Smooth muscle cell (in vitro differentiated cells): ENCODE results near the gene PTPRD. TPM values are rescaled to one million over a fixed set of nuclear protein-coding genes. Genes with fewer than 3 reads are reported as not detected.

Experiments used
- DNase-seq: peaks from one replicate; lab custom pipeline; 2025; ENCODE audit not compliant: unreplicated experiment; lab: John Stamatoyannopoulos, UW
- H2AFZ ChIP-seq: fragments of 200-600 bp; sonication (generic); 2 replicates; pipeline ENCODE4 v1.6.0; 2016; ENCODE audit warnings: antibody characterized with exemption, low read depth, mild to moderate bottlenecking
- H3F3A ChIP-seq: fragments of 200-600 bp; sonication (generic); 2 replicates; pipeline ENCODE4 v1.6.0; 2017; ENCODE audit warnings: antibody characterized with exemption, low read depth
- H3K27ac ChIP-seq: fragments of 200-600 bp; sonication (generic); 2 replicates; pipeline ENCODE4 v1.5.1; 2016; ENCODE audit warnings: low read depth, mild to moderate bottlenecking
- H3K27me3 ChIP-seq: fragments of 200-600 bp; sonication (generic); 2 replicates; pipeline ENCODE4 v1.6.1; 2016; ENCODE audit warnings: low read depth, mild to moderate bottlenecking
- H3K36me3 ChIP-seq: fragments of 200-600 bp; sonication (generic); 2 replicates; pipeline ENCODE4 v1.5.1; 2016; ENCODE audit warnings: low read depth
- H3K4me1 ChIP-seq: fragments of 200-600 bp; sonication (generic); 2 replicates; pipeline ENCODE4 v1.5.1; 2016; ENCODE audit warnings: low read depth
- H3K4me2 ChIP-seq: fragments of 200-600 bp; sonication (generic); 2 replicates; pipeline ENCODE4 v1.6.0; 2016; ENCODE audit warnings: mild to moderate bottlenecking
- H3K4me3 ChIP-seq: fragments of 200-600 bp; sonication (generic); 2 replicates; pipeline ENCODE4 v1.5.1; 2016; ENCODE audit warnings: mild to moderate bottlenecking
- H3K79me2 ChIP-seq: fragments of 200-600 bp; sonication (generic); 2 replicates; pipeline ENCODE4 v1.6.0; 2016; ENCODE audit warnings: low read depth, mild to moderate bottlenecking
- H3K9ac ChIP-seq: fragments of 200-600 bp; sonication (generic); 2 replicates; pipeline ENCODE4 v1.6.0; 2016; ENCODE audit warnings: low read depth
- H3K9me3 ChIP-seq: fragments of 200-600 bp; sonication (generic); replicated peaks from 2 replicates; pipeline ENCODE4 v1.5.1; 2016; ENCODE audit warnings: low read depth
- H4K20me1 ChIP-seq: fragments of 200-600 bp; sonication (generic); 2 replicates; pipeline ENCODE4 v1.6.0; 2016; ENCODE audit warnings: low read depth
- WGBS: methylation state at CpG from one replicate; pipeline ENCODE4 v1.1.7; 2016; ENCODE audit warnings: low lambda C conversion rate; 5-methylcytosine and 5-hydroxymethylcytosine counted together
- polyA plus RNA-seq: library from polyadenylated mRNA; unstranded; fragments of >200 nt; fragmentation: Nextera tagmentation; extraction: Ambion mirVana; gene quantifications from 2 replicates; pipeline ENCODE4 v1.2.1, GENCODE V29; 2016
- total RNA-seq: library from RNA; depleted of rRNA; stranded (reverse); fragments of >200 nt; gene quantifications from 2 replicates; pipeline ENCODE4 v1.2.3, GENCODE V29; 2014
- TF ChIP-seq, protein P1 (sequence below): fragments of 200-600 bp; sonication (generic); IDR thresholded peaks from 2 replicates; pipeline ENCODE4 v1.5.1; 2017; ENCODE audit warnings: borderline replicate concordance, mild to moderate bottlenecking, antibody characterized with exemption; ENCODE audit not compliant: insufficient read depth, poor library complexity, severe bottlenecking

Gene PTPRD
- total and polyA plus RNA-seq, 2 experiments from 2014 or later = 6.5 to 61.0 TPM

- no peaks in the 10 kb centered on the region for H3K79me2 ChIP-seq
- no peaks in the 10 kb centered on the region for H3K9me3 ChIP-seq
- 73% methylated on average over 9 of the region's 9 CpGs for WGBS
- no peak overlapping the region for H3K4me3 ChIP-seq
- no peak for DNase-seq
- no peaks in the 10 kb centered on the region for H3K27me3 ChIP-seq
- H2AFZ ChIP-seq = no peak overlapping the region
- H3F3A ChIP-seq = no peaks in the 10 kb centered on the region
- H3K27ac ChIP-seq = no peak overlapping the region
- TF ChIP-seq, protein P1, sequence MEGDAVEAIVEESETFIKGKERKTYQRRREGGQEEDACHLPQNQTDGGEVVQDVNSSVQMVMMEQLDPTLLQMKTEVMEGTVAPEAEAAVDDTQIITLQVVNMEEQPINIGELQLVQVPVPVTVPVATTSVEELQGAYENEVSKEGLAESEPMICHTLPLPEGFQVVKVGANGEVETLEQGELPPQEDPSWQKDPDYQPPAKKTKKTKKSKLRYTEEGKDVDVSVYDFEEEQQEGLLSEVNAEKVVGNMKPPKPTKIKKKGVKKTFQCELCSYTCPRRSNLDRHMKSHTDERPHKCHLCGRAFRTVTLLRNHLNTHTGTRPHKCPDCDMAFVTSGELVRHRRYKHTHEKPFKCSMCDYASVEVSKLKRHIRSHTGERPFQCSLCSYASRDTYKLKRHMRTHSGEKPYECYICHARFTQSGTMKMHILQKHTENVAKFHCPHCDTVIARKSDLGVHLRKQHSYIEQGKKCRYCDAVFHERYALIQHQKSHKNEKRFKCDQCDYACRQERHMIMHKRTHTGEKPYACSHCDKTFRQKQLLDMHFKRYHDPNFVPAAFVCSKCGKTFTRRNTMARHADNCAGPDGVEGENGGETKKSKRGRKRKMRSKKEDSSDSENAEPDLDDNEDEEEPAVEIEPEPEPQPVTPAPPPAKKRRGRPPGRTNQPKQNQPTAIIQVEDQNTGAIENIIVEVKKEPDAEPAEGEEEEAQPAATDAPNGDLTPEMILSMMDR = no peak
- H3K4me1 ChIP-seq = no peaks in the 10 kb centered on the region
- H3K36me3 ChIP-seq = no peaks in the 10 kb centered on the region
- H4K20me1 ChIP-seq = no peaks in the 10 kb centered on the region
- H3K4me2 ChIP-seq = no peak overlapping the region
- H3K9ac ChIP-seq = no peak overlapping the region
Observed at GRCh38 chr9:8408575-8409190, 2204.1 kb downstream of the PTPRD start.

- Histone ChIP-seq H2AFZ (no peak overlapping the region), H3K27me3 (no peaks in the 10 kb centered on the region), H3K27ac (no peak overlapping the region), H3K4me3 (no peak overlapping the region), H3K9me3 (no peaks in the 10 kb centered on the region), H3K79me2 (no peaks in the 10 kb centered on the region), H3K36me3 (no peaks in the 10 kb centered on the region), H3K4me2 (no peak overlapping the region), H3K9ac (no peak overlapping the region), H3K4me1 (no peaks in the 10 kb centered on the region), H4K20me1 (no peaks in the 10 kb centered on the region), H3F3A (no peaks in the 10 kb centered on the region)
- TF ChIP-seq, protein P1 = no peak
- no peak for DNase-seq
- 82% methylated on average over 6 of the region's 6 CpGs for WGBS
Observed at GRCh38 chr9:8401961-8402705, 2210.7 kb downstream of the PTPRD start.

DNA sequence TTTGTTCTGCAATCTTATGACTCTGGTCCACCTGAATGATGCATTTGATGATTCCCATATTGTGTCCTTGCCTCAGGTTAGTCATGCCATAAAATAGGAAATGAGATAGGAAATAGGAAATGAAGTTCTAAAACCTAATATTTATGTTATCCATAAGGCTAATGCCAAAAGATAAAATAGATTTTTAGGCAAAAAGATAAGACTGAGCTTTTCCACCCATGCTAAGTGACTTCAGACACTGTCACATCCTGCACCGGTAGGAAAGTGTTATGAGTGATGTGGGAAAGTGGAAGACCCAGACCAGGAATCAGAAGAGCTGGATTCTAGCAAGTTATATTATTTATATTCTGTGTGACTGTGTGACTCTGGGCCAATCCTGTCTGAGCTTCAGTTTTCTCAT, 2212.4 kb downstream of the PTPRD start:
- Histone ChIP-seq H4K20me1 (no peaks in the 10 kb centered on the region), H3K9me3 (no peaks in the 10 kb centered on the region), H3K4me2 (no peak overlapping the region), H3K27me3 (no peaks in the 10 kb centered on the region), H3K4me1 (no peaks in the 10 kb centered on the region), H3K27ac (no peak overlapping the region), H3F3A (no peaks in the 10 kb centered on the region), H3K79me2 (no peaks in the 10 kb centered on the region), H3K9ac (no peak overlapping the region), H2AFZ (no peak overlapping the region), H3K4me3 (no peak overlapping the region), H3K36me3 (no peaks in the 10 kb centered on the region)
- no peak for DNase-seq
- 66% methylated on average over 1 of the region's 1 CpG for WGBS
- TF ChIP-seq, protein P1 = no peak

- TF ChIP-seq, protein P1 = no peak
- no peak overlapping the region for H3K4me2 ChIP-seq
- no peaks in the 10 kb centered on the region for H4K20me1 ChIP-seq
- H3K27me3 ChIP-seq = no peaks in the 10 kb centered on the region
- H3K9me3 ChIP-seq = no peaks in the 10 kb centered on the region
- WGBS = 84% methylated on average over 4 of the region's 4 CpGs
- no peak overlapping the region for H2AFZ ChIP-seq
- no peaks in the 10 kb centered on the region for H3K4me1 ChIP-seq
- H3K4me3 ChIP-seq = no peak overlapping the region
- H3K79me2 ChIP-seq = no peaks in the 10 kb centered on the region
- DNase-seq = no peak
- H3K9ac ChIP-seq = no peak overlapping the region
- H3K27ac ChIP-seq = no peak overlapping the region
- no peaks in the 10 kb centered on the region for H3F3A ChIP-seq
- no peaks in the 10 kb centered on the region for H3K36me3 ChIP-seq
Observed at GRCh38 chr9:8395022-8395421, 2217.8 kb downstream of the PTPRD start.
